OCI-LY7 (cell line): ENCODE data around the gene ATP6V1C2.

Experiments
- CTCF ChIP-seq: fragments of 200-600 bp; sonication (generic); conservative IDR thresholded peaks from 2 replicates; pipeline ENCODE4 v1.5.1; 2014; ENCODE audit warnings: mild to moderate bottlenecking, antibody characterized with exemption, low read length, moderate library complexity, mixed read lengths
- EZH2phosphoT487 ChIP-seq: fragments of 200-600 bp; sonication (generic); IDR thresholded peaks from 2 replicates; pipeline ENCODE4 v1.6.1; 2018; ENCODE audit warnings: low read depth, borderline replicate concordance, mild to moderate bottlenecking, mixed run types, antibody characterized with exemption, low read length, moderate library complexity, mixed read lengths

- TF ChIP-seq CTCF (no peak), EZH2phosphoT487 (no peak)
These were observed 31.7 kb downstream of the ATP6V1C2 start for GRCh38 chr2:10753156-10753555.
